Liver (tissue), 9 donors: ENCODE data around the gene ATE1. TPM values are rescaled to one million over a fixed set of nuclear protein-coding genes. Genes with fewer than 3 reads are reported as not detected.

Source experiments
- DNase-seq: peaks from one replicate; pipeline ENCODE4 v3.0.0-alpha.2; 2017; ENCODE audit warnings: low spot score
- H3K27ac ChIP-seq, 2 donors: one replicate each; pipeline ENCODE4 v1.7.0; 2013; ENCODE audit warnings: inconsistent platforms in 2 of 2, low read length in 2 of 2, control low read depth in 1 of 2, low read depth in 1 of 2, mild to moderate bottlenecking in 1 of 2
- H3K27me3 ChIP-seq, 4 donors: one replicate each; pipeline versions ENCODE4 v1.6.1 to v1.7.0; 2013; ENCODE audit warnings: low read length in 3 of 4, inconsistent platforms in 1 of 4, mild to moderate bottlenecking in 1 of 4, moderate library complexity in 1 of 4; ENCODE audit not compliant: control insufficient read depth in 4 of 4, insufficient read depth in 4 of 4
- H3K36me3 ChIP-seq, 4 donors: one replicate each; pipeline versions ENCODE4 v1.6.1 to v1.7.0; 2013; ENCODE audit warnings: low read length in 3 of 4, mild to moderate bottlenecking in 3 of 4, low read depth in 1 of 4, moderate library complexity in 1 of 4; ENCODE audit not compliant: control insufficient read depth in 4 of 4, insufficient read depth in 3 of 4
- H3K4me1 ChIP-seq, 4 donors: one replicate each; pipeline versions ENCODE4 v1.6.1 to v1.7.0; 2013; ENCODE audit warnings: low read length in 3 of 4, mild to moderate bottlenecking in 3 of 4, moderate library complexity in 1 of 4; ENCODE audit not compliant: control insufficient read depth in 4 of 4, insufficient read depth in 4 of 4
- H3K4me3 ChIP-seq, 3 donors: one replicate each; pipeline versions ENCODE4 v1.6.1 to v1.7.0; 2013; ENCODE audit warnings: low read length in 3 of 3, control low read depth in 1 of 3, low read depth in 1 of 3, mild to moderate bottlenecking in 1 of 3
- H3K9ac ChIP-seq, 2 donors: one replicate each; pipeline ENCODE4 v1.7.0; 2013; ENCODE audit warnings: low read length in 2 of 2, mild to moderate bottlenecking in 2 of 2, moderate library complexity in 2 of 2, control low read depth in 1 of 2, low read depth in 1 of 2
- H3K9me3 ChIP-seq, 4 donors: one replicate each; pipeline versions ENCODE4 v1.6.1 to v1.7.0; 2013; ENCODE audit warnings: low read length in 3 of 4; ENCODE audit not compliant: control insufficient read depth in 4 of 4
- EGR1 ChIP-seq, 2 donors: IDR thresholded peaks; 2 replicates each; pipeline ENCODE4 v1.6.1; 2016 to 2018; ENCODE audit warnings: antibody characterized with exemption in 2 of 2, low read depth in 2 of 2
- FOXA1 ChIP-seq: IDR thresholded peaks from 2 replicates; pipeline ENCODE4 v1.6.1; 2016; ENCODE audit warnings: antibody characterized with exemption
- FOXA2 ChIP-seq: IDR thresholded peaks from 2 replicates; pipeline ENCODE4 v1.6.1; 2016; ENCODE audit warnings: antibody characterized with exemption
- GABPA ChIP-seq, 2 donors: IDR thresholded peaks in 1 of 2; conservative IDR thresholded peaks in 1 of 2; 2 replicates each; pipeline ENCODE4 v1.6.1; 2016; ENCODE audit warnings: antibody characterized with exemption in 2 of 2, mild to moderate bottlenecking in 1 of 2, moderate library complexity in 1 of 2
- HNF4A ChIP-seq, 2 donors: conservative IDR thresholded peaks; 2 replicates each; pipeline ENCODE4 v1.6.1; 2016; ENCODE audit warnings: antibody characterized with exemption in 2 of 2, mild to moderate bottlenecking in 2 of 2
- HNF4G ChIP-seq: IDR thresholded peaks from 2 replicates; pipeline ENCODE4 v1.6.1; 2016; ENCODE audit warnings: antibody characterized with exemption
- NR2F2 ChIP-seq: IDR thresholded peaks from 2 replicates; pipeline ENCODE4 v1.6.1; 2016; ENCODE audit warnings: antibody characterized with exemption
- RAD21 ChIP-seq, 2 donors: IDR thresholded peaks; 2 replicates each; pipeline ENCODE4 v1.6.1; 2016; ENCODE audit warnings: antibody characterized with exemption in 2 of 2, mild to moderate bottlenecking in 2 of 2
- RXRA ChIP-seq, 2 donors: IDR thresholded peaks; 2 replicates each; pipeline ENCODE4 v1.6.1; 2017 to 2018; ENCODE audit warnings: antibody characterized with exemption in 2 of 2, mild to moderate bottlenecking in 1 of 2
- SP1 ChIP-seq: IDR thresholded peaks from 2 replicates; pipeline ENCODE4 v1.6.1; 2018; ENCODE audit warnings: antibody characterized with exemption, mild to moderate bottlenecking
- TAF1 ChIP-seq: conservative IDR thresholded peaks from 2 replicates; pipeline ENCODE4 v1.6.1; 2016; ENCODE audit warnings: antibody characterized with exemption, mild to moderate bottlenecking
- YY1 ChIP-seq: IDR thresholded peaks from 2 replicates; pipeline ENCODE4 v1.6.1; 2016; ENCODE audit warnings: antibody characterized with exemption, mild to moderate bottlenecking
- WGBS: extraction: QIAGEN DNeasy Blood & Tissue Kit; methylation state at CpG from one replicate; pipeline ENCODE4 v1.1.7; 2013; 5-methylcytosine and 5-hydroxymethylcytosine counted together
- polyA plus RNA-seq, 2 donors: library from polyadenylated mRNA; stranded (reverse) in 1 of 2; unstranded in 1 of 2; fragments of 200-250 nt in 1 of 2; fragments of >200 nt in 1 of 2; fragmentation: Nextera tagmentation in 1 of 2; extraction: Ambion mirVana in 1 of 2; gene quantifications; one replicate each; pipeline versions ENCODE4 v1.2.1 to v1.2.3, GENCODE V29; 2013 to 2015
- total RNA-seq, 2 donors: library from RNA; depleted of rRNA; stranded (reverse); fragments of >200 nt; gene quantifications; one replicate each; pipeline ENCODE4 v1.2.3, GENCODE V29; 2014
- TF ChIP-seq, protein P1 (sequence below): IDR thresholded peaks from 2 replicates; pipeline ENCODE4 v1.6.1; 2016; ENCODE audit warnings: antibody characterized with exemption
- TF ChIP-seq, protein P2 (sequence below): IDR thresholded peaks from 2 replicates; pipeline ENCODE4 v1.6.1; 2016; ENCODE audit warnings: antibody characterized with exemption
- TF ChIP-seq, protein P3 (sequence below): fragments of 150-350 bp; IDR thresholded peaks from 2 replicates; pipeline ENCODE4 v1.5.1; 2017; ENCODE audit warnings: improper control_type of control experiment, low read depth, low read length; ENCODE audit not compliant: missing input control
- donor health status: healthy.
- donor health status: healthy.
- donor health status: healthy.
- donor health status: healthy.
- donor health status: healthy.

ATE1 gene
- total and polyA plus RNA-seq, 4 donors, result 7.9 to 34.9 (median 13.5) TPM

DNA sequence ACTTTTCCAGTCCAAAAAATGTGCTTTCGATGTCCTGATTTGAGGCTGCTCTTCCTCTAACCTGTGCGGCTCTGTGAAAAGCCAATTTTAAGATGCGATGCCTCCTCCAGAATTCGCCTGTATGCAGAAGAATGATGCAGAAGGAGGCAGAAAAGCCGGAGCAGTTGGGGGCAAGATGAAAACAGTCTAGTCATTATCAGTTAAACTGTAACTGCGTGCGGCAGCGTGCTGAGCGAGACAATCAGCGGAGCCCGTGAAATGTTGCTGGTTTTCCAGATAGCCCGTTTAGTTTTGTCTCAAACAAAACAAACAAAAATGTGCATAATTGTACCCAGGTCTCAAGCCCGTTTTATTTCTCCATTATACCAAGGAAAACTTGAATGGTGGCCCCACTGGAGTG, 192.6 kb downstream of the ATE1 start:
- Histone ChIP-seq H3K27me3 (peaks cover 0 to 3% (median 0%) of the 10 kb centered on the region in 4 donors), H3K9ac (no peak overlapping the region), H3K4me1 (peaks cover 0 to 4% (median 1%) of the 10 kb centered on the region in 4 donors), H3K36me3 (no peaks in the 10 kb centered on the region), H3K27ac (no peak overlapping the region), H3K9me3 (no peaks in the 10 kb centered on the region), H3K4me3 (no peak overlapping the region)
- 62% methylated on average over 13 of the region's 13 CpGs for whole genome bisulfite sequencing
- DNase-seq, result no peak
- TF ChIP-seq NR2F2 (no peak), EGR1 (IDR thresholded peaks at IDR 0.05; ENCODE audit: low read depth in 2 of 2) (no peak)

DNA sequence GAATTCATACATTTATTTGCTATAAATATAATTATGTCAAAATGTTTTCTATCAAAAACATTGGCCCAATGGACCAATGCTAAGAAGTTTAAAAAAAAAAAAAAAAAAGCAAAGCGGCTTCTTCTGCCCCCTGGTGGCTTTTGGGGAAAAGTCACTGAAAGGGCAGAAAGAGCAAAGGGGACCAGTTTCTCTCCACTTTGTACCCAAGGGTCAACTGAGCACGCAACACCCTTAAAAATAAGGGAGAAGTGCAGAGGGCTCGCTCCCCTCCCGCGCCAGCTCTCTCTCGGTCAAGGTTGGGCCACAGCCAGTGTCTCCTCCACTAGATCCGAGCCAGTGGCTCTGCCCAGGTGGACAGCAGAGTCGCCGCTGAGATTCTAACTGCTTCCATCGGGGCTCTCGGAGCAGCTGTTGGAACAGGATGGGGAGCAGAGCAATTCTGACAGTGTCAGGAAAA, 193.2 kb downstream of the ATE1 start:
- DNase-seq, result no peak
- 27% methylated on average over 11 of the region's 11 CpGs for WGBS

DNA sequence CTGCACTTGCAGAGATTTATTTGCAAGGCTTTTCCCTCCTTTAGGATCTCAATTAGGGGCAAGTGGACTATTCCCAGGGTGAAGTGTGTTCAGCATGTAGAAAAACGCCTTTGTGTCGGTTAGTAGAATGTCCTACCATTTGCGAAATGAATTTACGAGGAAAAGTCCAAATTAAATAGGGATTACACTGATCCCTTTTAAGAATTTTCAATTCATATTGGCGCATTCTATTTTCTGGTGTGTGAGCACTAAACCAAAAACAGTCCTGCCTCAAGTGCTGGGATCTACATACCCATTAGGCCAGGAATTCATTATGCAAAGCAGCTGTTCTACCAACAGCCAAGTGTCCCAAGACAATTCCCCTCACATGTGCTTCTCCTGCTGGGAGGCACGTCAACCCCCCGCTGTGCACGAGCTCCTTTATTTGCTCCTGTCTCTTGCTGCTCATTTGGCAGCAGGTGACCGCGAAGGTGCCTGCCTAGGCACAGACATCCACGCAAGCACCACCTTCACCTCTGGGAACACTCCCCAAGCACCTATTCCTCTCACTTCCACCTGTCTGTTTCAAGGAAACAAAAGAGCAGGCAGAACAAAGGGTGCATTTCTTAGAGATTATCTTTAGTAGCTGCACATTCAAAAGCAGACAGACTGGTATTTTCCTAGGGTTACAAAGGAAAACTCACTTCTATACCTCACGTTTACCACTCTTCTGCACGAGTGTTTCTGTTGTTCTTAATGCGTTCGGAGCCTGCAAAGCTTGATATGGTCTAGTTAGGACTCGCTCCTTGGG, 195.0 kb downstream of the ATE1 start:
- no peak for DNase-seq
- no peak overlapping the region for H3K4me3 ChIP-seq
- no peaks in the 10 kb centered on the region for H3K36me3 ChIP-seq
- WGBS, result 80% methylated on average over 16 of the region's 16 CpGs
- H3K9me3 ChIP-seq, result no peaks in the 10 kb centered on the region
- TF ChIP-seq GABPA (IDR thresholded peaks at IDR 0.05 in 1 of 2, conservative IDR thresholded peaks at IDR 0.05 in 1 of 2) (no peak), RXRA (IDR thresholded peaks at IDR 0.05) (no peak), NR2F2 (no peak), SP1 (no peak), TAF1 (no peak), FOXA2 (no peak), FOXA1 (no peak), RAD21 (IDR thresholded peaks at IDR 0.05) (no peak), HNF4G (no peak), EGR1 (IDR thresholded peaks at IDR 0.05; ENCODE audit: low read depth in 2 of 2) (no peak), YY1 (no peak)
- TF ChIP-seq, protein P1, sequence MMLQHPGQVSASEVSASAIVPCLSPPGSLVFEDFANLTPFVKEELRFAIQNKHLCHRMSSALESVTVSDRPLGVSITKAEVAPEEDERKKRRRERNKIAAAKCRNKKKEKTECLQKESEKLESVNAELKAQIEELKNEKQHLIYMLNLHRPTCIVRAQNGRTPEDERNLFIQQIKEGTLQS, result no peak
- TF ChIP-seq, protein P2, sequence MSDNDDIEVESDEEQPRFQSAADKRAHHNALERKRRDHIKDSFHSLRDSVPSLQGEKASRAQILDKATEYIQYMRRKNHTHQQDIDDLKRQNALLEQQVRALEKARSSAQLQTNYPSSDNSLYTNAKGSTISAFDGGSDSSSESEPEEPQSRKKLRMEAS, result no peak
- TF ChIP-seq, protein P3, sequence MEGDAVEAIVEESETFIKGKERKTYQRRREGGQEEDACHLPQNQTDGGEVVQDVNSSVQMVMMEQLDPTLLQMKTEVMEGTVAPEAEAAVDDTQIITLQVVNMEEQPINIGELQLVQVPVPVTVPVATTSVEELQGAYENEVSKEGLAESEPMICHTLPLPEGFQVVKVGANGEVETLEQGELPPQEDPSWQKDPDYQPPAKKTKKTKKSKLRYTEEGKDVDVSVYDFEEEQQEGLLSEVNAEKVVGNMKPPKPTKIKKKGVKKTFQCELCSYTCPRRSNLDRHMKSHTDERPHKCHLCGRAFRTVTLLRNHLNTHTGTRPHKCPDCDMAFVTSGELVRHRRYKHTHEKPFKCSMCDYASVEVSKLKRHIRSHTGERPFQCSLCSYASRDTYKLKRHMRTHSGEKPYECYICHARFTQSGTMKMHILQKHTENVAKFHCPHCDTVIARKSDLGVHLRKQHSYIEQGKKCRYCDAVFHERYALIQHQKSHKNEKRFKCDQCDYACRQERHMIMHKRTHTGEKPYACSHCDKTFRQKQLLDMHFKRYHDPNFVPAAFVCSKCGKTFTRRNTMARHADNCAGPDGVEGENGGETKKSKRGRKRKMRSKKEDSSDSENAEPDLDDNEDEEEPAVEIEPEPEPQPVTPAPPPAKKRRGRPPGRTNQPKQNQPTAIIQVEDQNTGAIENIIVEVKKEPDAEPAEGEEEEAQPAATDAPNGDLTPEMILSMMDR, result no peak
- no peak overlapping the region for H3K27ac ChIP-seq
- H3K4me1 ChIP-seq, result peaks cover 0 to 4% (median 1%) of the 10 kb centered on the region in 4 donors
- peaks cover 0 to 3% (median 0%) of the 10 kb centered on the region in 4 donors for H3K27me3 ChIP-seq
- H3K9ac ChIP-seq, result no peak overlapping the region

More for the DNA sequence above, 193.2 kb downstream of the ATE1 start:
- Histone ChIP-seq H3K4me3 (no peak overlapping the region), H3K27ac (no peak overlapping the region), H3K36me3 (no peaks in the 10 kb centered on the region), H3K27me3 (peaks cover 0 to 3% (median 0%) of the 10 kb centered on the region in 4 donors), H3K4me1 (peaks cover 0 to 4% (median 1%) of the 10 kb centered on the region in 4 donors), H3K9me3 (no peaks in the 10 kb centered on the region), H3K9ac (no peak overlapping the region)
- TF ChIP-seq FOXA1 (no peak), NR2F2 (peak; percentile 23), RAD21 (IDR thresholded peaks at IDR 0.05) (peak; percentile 79), HNF4A (conservative IDR thresholded peaks at IDR 0.05) (peak; percentile 28 to 61), EGR1 (IDR thresholded peaks at IDR 0.05; ENCODE audit: low read depth in 2 of 2) (no peak)
- TF ChIP-seq, protein P3, result peak; percentile 68
